Frontal cortex (tissue), 4 donors: Measurements from ENCODE around the gene ARID2. TPM values are rescaled to one million over a fixed set of nuclear protein-coding genes. Genes with fewer than 3 reads are reported as not detected.

Experiments
- DNase-seq, 2 donors: peaks; one replicate each; pipeline ENCODE4 v3.0.0; 2012; ENCODE audit warnings: low spot score in 2 of 2
- FAIRE-seq: peaks from 2 replicates; lab custom pipeline; 2012; peaks lifted over from hg19 to GRCh38; lab: Jason Lieb, UNC
- total RNA-seq: library from RNA; depleted of rRNA; stranded (reverse); fragments of >200 nt; gene quantifications from one replicate; pipeline ENCODE4 v1.2.3, GENCODE V29; 2014
- donor health status: control.
- donor health status: control.
- donor health status: control.

The ARID2 gene
- total RNA-seq = 35.9 TPM

GRCh38 chr12:45729233-45730083 is at the start of gene ARID2:
Gene ARID2, plus strand, starts transcription at chr12:45729706. Its CDS starts 131 bp downstream, at chr12:45729837.
- FAIRE-seq (no peak), DNase-seq (peak; percentile 25 to 71)

- DNase-seq (no peak), FAIRE-seq (no peak)
These were observed 49.1 kb upstream of the ARID2 start for GRCh38 chr12:45680362-45680761.

- no peak for FAIRE-seq
- no peak for DNase-seq
These were observed 48.0 kb upstream of the ARID2 start for GRCh38 chr12:45681465-45681864.

GRCh38 chr12:45685680-45686079 is 43.8 kb upstream of the ARID2 start:
- no peak for DNase-seq
- no peak for FAIRE-seq

- DNase-seq (no peak), FAIRE-seq (no peak)
These were observed 42.2 kb upstream of the ARID2 start for GRCh38 chr12:45687081-45688015.

GRCh38 chr12:45688183-45688582 is 41.3 kb upstream of the ARID2 start:
- FAIRE-seq = no peak

GRCh38 chr12:45695035-45695434 is 34.5 kb upstream of the ARID2 start:
- no peak for DNase-seq

More at GRCh38 chr12:45688183-45688582, 41.3 kb upstream of the ARID2 start:
- DNase-seq = no peak

GRCh38 chr12:45695606-45696005 is 33.9 kb upstream of the ARID2 start:
- FAIRE-seq = no peak
- DNase-seq = no peak

More at GRCh38 chr12:45695035-45695434, 34.5 kb upstream of the ARID2 start:
- FAIRE-seq = no peak

- FAIRE-seq (no peak), DNase-seq (no peak)
These were observed 33.5 kb upstream of the ARID2 start for GRCh38 chr12:45696049-45696448.

GRCh38 chr12:45697371-45697770 is 32.1 kb upstream of the ARID2 start:
- FAIRE-seq (no peak), DNase-seq (no peak)

- FAIRE-seq = no peak
- DNase-seq = no peak
These were observed 28.2 kb upstream of the ARID2 start for GRCh38 chr12:45701296-45701695.

GRCh38 chr12:45703942-45704341 is 25.6 kb upstream of the ARID2 start:
- FAIRE-seq = no peak
- DNase-seq = no peak

GRCh38 chr12:45704968-45705367 is 24.5 kb upstream of the ARID2 start:
- DNase-seq (no peak), FAIRE-seq (no peak)

- FAIRE-seq = no peak
- no peak for DNase-seq
These were observed 24.1 kb upstream of the ARID2 start for GRCh38 chr12:45705404-45705803.

- DNase-seq (no peak), FAIRE-seq (no peak)
These were observed 22.2 kb upstream of the ARID2 start for GRCh38 chr12:45707241-45707857.

GRCh38 chr12:45708363-45708762 is 21.1 kb upstream of the ARID2 start:
- DNase-seq = no peak
- no peak for FAIRE-seq

- no peak for FAIRE-seq
- DNase-seq = no peak
These were observed 20.6 kb upstream of the ARID2 start for GRCh38 chr12:45708901-45709300.

- DNase-seq (no peak), FAIRE-seq (no peak)
These were observed 17.2 kb upstream of the ARID2 start for GRCh38 chr12:45712319-45712718.

GRCh38 chr12:45713078-45713477 is 16.4 kb upstream of the ARID2 start:
- DNase-seq (no peak), FAIRE-seq (no peak)

GRCh38 chr12:45718306-45718705 is 11.2 kb upstream of the ARID2 start:
- DNase-seq = no peak
- no peak for FAIRE-seq
